ENCODE data around the gene NOP14.
"Not testable (repeated sequence)": the region's sequence is repeated elsewhere in the genome, so short reads cannot be mapped to it uniquely, and the experiment has no call there.

Gene NOP14

DNA sequence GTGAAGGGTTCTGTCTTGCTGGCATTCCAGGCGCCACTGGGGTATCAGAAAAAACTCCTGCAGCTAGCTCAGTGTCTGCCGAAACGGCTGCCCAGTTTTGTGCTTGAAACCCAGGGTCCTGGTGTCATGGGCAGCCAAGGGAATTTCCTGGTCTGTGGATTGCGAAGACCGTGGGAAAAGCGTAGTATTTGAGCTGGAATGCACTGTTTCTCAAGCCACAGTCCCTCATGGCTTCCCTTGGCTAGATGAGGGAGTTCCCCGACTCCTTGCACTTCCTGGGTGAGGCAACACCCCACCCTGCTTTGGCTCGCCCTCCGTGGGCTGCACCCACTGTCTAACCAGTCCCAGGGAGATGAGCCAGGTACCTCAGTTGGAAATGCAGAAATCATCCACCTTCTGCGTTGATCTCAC lies 40.1 kb downstream of the NOP14 start:
- no peak overlapping the region for H3K4me3 ChIP-seq (ENCODE audit: low read length)
- DNase-seq (ENCODE audit: low read depth): peak; percentile 54
- TF ChIP-seq, protein P1, sequence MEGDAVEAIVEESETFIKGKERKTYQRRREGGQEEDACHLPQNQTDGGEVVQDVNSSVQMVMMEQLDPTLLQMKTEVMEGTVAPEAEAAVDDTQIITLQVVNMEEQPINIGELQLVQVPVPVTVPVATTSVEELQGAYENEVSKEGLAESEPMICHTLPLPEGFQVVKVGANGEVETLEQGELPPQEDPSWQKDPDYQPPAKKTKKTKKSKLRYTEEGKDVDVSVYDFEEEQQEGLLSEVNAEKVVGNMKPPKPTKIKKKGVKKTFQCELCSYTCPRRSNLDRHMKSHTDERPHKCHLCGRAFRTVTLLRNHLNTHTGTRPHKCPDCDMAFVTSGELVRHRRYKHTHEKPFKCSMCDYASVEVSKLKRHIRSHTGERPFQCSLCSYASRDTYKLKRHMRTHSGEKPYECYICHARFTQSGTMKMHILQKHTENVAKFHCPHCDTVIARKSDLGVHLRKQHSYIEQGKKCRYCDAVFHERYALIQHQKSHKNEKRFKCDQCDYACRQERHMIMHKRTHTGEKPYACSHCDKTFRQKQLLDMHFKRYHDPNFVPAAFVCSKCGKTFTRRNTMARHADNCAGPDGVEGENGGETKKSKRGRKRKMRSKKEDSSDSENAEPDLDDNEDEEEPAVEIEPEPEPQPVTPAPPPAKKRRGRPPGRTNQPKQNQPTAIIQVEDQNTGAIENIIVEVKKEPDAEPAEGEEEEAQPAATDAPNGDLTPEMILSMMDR (conservative IDR thresholded peaks at IDR 0.05; ENCODE audit: low read length): no peak

DNA sequence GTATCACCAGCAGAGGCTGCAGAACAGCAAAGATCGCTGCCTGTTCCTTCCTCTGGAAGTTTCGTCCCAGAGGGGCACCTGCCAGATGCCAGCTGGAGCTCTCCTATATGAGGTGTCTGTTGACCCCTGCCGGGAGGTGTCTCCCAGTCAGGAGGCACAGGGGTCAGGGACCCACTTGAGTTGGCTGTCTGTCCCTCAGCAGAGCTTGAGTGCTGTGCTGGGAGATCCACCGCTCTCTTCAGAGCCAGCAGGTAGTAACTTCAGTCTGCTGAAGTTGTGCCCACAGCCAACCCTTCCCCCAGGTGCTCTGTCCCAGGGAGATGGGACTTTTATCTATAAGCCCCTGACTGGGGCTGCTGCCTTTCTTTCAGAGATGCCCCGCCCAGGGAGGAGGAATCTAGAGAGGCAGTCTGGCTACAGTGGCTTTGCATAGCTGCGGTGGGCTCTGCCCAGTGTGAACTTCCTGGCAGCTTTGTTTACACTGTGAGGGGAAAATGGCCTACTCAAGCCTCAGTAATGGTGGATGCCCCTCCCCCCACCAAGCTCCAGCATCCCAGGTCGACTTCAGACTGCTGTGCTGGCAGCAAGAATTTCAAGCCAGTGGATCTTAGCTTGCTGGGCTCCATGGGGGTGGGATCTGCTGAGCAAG lies 40.6 kb downstream of the NOP14 start:
- H3K4me3 ChIP-seq (ENCODE audit: low read length): not testable (repeated sequence)
- peak; percentile 39 for DNase-seq (ENCODE audit: low read depth)

DNA sequence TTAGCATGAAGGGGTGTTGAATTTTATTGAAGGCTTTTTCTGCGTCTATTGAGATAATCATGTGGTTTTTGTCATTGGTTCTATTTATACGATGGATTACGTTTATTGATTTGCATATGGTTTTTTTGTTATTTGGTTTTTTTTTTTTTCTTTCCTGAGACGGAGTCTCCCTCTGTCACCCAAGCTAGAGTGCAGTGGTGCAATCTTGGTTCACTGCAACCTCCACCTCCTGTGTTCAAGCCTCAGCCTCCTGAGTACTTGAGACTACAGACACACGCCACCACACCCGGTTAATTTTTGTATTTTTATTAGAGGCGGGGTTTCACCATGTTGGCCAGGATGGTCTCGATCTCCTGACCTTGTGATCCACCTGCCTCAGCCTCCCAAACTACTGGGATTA lies 44.5 kb downstream of the NOP14 start:
- not testable (repeated sequence) for H3K4me3 ChIP-seq (ENCODE audit: low read length); DNase-seq (ENCODE audit: low read depth)

DNA sequence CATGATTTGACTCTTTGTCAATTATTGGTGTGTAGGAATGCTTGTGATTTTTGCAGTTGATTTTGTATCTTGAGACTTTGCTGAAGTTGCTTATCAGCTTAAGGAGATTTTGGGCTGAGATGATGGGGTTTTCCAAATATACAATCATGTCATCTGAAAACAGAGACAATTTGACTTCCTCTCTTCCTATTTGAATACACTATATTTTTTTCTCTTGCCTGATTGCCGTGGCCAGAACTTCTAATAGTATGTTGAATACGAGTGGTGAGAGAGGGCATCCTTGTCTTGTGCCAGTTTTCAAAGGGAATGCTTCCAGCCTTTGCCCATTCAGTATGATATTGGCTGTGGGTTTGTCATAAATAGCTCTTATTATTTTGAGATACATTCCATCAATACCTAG lies 44.9 kb downstream of the NOP14 start:
- H3K4me3 ChIP-seq (ENCODE audit: low read length); DNase-seq (ENCODE audit: low read depth): not testable (repeated sequence)

DNA sequence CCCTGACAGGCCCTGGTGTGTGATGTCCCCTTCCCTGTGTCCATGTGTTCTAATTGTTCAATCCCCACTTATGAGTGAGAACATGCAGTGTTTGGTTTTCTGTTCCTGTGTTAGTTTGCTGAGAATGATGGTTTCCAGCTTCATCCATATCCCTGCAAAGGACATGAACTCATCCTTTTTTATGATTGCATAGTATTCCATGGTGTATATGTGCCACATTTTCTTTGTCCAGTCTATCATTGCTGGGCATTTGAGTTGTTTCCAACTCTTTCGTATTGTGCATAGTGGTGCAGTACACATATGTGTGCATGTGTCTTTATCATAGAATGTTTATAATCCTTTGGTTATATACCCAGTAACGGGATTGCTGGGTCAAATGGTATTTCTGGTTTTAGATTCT lies 46.5 kb downstream of the NOP14 start:
- not testable (repeated sequence) for DNase-seq (ENCODE audit: low read depth); H3K4me3 ChIP-seq (ENCODE audit: low read length)

DNA sequence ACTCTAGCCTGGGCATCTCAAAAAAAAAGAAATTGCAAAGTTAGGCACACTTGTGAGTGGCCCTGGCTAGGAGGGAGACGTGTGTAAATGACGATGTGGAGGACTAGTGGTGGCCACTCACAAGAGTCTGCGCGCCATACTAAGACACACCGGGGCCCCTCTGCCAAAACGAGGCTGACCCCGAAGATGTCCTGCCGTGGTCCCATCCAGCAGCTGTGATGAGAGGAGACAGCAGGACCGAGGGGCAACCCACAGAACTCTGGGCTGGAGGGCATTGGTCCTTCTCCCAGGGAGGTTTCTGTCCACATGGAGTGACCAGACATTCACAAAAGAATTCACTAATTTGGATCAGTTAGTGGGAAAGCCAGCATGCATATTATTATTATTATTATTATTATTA lies 47.4 kb downstream of the NOP14 start:
- no peak overlapping the region for H3K4me3 ChIP-seq (ENCODE audit: low read length)
- TF ChIP-seq, protein P1 (conservative IDR thresholded peaks at IDR 0.05; ENCODE audit: low read length): no peak
- DNase-seq (ENCODE audit: low read depth): no peak

DNA sequence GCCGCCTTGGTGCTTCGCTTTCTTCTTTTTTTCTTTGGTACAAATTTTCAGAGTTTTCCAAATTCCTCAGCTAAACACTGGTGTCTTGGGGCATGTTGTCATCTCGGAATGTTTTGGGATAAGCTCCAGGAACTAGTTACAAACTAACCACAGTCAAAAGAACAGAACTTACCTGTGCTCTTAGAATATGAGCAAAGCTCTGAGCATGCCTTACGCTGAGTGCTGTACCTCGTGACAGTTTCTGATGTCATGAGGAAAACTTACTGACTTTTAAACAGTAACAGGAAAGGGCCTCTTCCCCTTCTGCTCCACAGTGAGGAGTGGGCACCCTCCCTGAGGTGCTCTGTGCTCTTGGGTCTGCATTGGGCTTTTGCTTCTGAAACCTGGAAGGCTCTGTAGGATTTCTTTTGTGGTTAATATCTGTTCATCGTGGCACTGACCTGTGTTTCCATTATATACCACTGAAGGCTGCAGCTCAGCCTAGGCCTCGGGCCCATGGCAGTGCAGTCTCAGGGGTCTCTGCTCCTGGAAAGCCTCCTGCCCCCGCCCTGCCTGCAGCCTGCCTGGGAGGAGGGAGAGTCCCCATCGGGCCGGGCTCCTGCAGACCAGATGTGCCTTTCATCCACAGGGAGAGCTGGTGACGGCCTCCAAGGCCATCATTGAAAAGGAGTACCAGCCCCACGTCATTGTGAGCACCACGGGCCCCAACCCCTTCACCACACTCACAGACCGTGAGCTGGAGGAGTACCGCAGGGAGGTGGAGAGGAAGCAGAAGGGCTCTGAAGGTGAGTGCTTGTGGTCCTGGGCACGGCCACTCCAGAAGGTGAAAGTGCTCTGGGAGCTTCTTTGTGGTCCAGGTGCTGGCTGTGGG lies 48.7 kb downstream of the NOP14 start:
- DNase-seq (ENCODE audit: low read depth): no peak
- no peak overlapping the region for H3K4me3 ChIP-seq (ENCODE audit: low read length)
- TF ChIP-seq, protein P1 (conservative IDR thresholded peaks at IDR 0.05; ENCODE audit: low read length): no peak

DNA sequence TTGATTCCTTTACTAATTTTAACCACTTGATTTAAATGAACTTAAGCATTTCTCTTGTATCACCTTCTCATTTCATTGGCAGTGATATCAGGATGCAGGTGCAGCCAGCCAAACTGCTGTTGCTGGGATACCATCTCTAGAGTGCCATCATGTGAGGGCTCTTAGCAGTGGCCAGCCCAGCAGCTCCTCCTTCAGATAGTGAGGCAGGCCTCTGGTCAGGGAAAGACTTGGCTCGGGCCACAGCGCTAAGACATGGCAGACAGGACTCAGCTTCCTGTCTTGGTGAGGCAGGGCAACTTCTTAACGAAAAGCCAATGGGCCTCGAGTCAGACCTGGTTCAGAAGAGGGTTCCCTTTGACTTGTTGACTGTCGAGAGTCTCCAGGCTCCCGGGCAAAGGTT lies 50.0 kb downstream of the NOP14 start:
- H3K4me3 ChIP-seq (ENCODE audit: low read length): no peak overlapping the region
- TF ChIP-seq, protein P1 (conservative IDR thresholded peaks at IDR 0.05; ENCODE audit: low read length): no peak
- DNase-seq (ENCODE audit: low read depth): no peak

DNA sequence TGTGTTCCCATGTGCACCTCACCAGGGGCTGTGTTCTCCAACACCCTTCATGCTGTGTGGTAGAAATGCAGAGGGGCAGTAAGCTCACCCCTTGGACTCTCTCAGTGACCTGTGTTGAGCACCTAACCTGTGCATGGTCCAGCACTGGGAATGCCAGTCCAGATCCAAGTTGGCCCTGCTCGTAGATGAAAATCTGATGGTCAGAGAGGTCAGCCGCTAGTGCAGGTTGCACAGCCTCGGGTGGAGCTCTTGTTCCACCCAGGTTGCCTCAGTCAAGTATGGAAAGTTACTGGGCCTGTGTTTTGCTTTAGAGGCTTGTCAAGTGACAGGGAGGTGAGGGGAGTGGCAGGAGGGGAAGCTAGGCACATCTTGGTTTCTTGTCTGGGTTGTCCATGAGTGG lies 51.3 kb downstream of the NOP14 start:
- DNase-seq (ENCODE audit: low read depth): no peak
- TF ChIP-seq, protein P1 (conservative IDR thresholded peaks at IDR 0.05; ENCODE audit: low read length): no peak

More for the DNA sequence above, 51.3 kb downstream of the NOP14 start:
- no peak overlapping the region for H3K4me3 ChIP-seq (ENCODE audit: low read length)

Data from AG10803 (cell line).